GM12874 (cell line): ENCODE results near the gene ANKLE1.

Experiments used
- TF ChIP-seq, protein P1 (sequence below): IDR thresholded peaks from 2 replicates; pipeline ENCODE4 v1.5.1; 2011; ENCODE audit warnings: low read depth, mild to moderate bottlenecking, control low read depth, low read length, moderate library complexity; ENCODE audit not compliant: insufficient read depth

Gene ANKLE1

DNA sequence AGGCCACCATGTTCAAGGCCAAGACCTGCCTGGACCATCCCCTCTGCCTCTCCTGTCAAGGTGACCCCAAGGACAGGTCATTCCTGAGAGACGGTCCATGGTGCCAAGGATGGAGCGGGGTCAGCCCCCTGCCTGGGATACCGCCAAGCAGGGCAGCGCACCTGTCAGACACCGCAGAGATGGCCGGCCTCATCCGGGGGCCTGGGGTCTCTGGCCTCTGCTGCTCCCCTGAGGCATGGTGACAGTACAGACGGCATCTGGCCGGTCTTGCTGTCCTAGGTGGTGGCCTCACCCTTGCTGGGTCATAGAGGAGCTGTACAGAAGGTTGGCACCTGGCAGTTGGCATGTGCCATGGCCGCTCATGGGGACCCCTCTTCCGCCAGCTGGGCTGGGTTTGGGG, 38.7 kb downstream of the ANKLE1 start:
- TF ChIP-seq, protein P1, sequence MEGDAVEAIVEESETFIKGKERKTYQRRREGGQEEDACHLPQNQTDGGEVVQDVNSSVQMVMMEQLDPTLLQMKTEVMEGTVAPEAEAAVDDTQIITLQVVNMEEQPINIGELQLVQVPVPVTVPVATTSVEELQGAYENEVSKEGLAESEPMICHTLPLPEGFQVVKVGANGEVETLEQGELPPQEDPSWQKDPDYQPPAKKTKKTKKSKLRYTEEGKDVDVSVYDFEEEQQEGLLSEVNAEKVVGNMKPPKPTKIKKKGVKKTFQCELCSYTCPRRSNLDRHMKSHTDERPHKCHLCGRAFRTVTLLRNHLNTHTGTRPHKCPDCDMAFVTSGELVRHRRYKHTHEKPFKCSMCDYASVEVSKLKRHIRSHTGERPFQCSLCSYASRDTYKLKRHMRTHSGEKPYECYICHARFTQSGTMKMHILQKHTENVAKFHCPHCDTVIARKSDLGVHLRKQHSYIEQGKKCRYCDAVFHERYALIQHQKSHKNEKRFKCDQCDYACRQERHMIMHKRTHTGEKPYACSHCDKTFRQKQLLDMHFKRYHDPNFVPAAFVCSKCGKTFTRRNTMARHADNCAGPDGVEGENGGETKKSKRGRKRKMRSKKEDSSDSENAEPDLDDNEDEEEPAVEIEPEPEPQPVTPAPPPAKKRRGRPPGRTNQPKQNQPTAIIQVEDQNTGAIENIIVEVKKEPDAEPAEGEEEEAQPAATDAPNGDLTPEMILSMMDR: no peak

DNA sequence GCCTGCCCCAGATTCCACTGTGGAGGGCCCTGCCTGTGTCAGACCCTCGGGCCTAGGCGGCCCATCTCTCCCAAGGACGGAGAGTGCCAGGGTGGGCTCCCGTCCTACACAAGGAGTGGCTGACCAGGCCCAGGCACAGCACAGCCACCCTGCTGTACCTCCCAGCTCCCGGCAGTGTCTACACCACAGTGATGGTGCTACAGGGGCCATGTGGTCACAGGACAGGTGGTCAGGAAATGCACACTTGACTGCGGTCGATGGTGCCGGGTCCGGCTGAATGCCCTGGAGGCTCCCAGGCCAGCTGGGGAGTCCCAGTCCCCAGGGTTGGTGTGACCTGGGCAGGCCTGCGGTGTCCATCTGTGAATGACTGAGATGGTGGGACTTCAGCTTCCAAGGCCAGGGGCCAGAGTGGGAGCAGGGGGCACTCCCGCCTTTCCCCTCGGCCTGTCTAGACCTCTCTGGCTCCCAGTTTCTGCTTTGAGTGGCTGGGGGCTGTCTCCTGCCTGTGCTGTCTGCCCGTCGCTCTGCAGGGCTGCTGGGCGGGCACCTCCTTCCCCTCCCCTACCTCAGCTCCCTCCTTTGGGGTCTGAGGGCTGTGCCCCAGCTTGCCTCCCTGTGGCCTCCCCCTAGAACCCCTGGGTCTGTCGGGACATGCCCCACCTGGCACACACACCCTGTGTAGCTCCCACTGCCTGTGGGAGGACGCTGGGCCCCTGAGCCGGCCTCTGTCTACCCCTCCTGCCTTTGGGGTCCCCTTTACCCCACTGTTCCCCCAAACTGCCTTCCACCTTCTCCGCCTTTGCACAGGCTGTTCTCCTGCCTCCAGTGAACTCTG, 40.2 kb downstream of the ANKLE1 start:
- TF ChIP-seq, protein P1: no peak

- TF ChIP-seq, protein P1: no peak
These were observed 41.2 kb downstream of the ANKLE1 start for GRCh38 chr19:17322854-17323253.

DNA sequence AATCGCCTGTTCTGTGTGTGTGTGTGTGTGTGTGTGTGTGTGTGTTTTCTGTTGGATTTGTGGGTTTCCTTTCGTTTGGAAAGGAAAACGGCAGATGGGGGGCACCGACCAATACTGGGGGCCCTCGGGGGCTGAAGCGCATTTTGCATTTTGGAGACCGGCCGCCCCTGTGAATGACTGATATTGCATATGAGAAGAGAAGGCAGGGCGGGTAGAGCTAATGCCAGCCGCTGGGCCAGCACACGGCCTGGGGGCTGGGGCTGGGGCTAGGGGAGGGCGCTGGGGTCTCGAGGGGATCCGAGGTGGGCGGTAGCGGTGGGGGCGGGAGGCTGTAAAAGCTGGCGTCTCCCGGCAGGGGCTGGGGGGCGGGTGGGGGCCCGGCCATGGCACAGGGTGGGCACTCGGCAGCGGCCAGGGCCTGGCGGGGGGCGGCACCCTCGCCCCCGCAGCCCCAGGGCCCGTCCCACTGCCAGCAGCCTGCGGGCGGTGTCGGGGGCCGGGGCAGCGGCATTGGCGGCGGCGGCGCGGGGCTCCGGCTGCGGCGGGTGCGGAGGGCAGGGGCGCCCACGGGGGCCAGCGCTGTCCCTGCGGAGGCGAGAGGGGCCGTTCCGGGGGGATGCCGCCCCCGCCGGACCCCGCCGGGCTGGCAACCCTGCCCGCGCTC, 41.7 kb downstream of the ANKLE1 start:
- TF ChIP-seq, protein P1: no peak

GRCh38 chr19:17323964-17324332, 42.2 kb downstream of the ANKLE1 start:
- TF ChIP-seq, protein P1: no peak

GRCh38 chr19:17324357-17325114, 42.8 kb downstream of the ANKLE1 start:
- TF ChIP-seq, protein P1: no peak

DNA sequence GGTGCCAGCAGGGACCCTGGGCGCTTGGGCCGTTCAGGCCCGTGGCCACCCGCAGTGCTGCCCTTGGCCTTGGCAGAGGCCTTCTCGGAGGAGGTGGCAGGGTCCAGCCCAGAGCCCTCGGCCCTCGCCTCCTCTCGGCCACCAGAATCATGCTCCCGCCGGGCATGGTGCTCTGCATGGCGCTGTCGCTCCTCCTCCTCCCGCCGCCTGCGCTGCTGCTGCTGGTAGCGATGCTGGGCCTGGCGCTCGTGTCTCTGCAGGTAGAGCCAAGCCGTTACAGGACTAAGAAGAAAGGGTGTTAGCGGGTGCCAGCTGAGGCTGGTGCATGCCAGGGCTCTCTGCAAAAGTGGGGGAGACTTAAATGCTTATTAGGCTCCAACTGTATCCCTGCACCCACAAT, 43.4 kb downstream of the ANKLE1 start:
- TF ChIP-seq, protein P1: no peak
